NT2/D1 (cell line): ENCODE measurements around the gene EDN3.

ENCODE experiments used
- DNase-seq: peaks from one replicate; pipeline ENCODE4 v3.0.0-alpha.2; 2011; ENCODE audit warnings: low read depth, low spot score
- H3K27me3 ChIP-seq: 2 replicates; pipeline ENCODE4 v1.6.0; 2011; ENCODE audit warnings: mild to moderate bottlenecking; ENCODE audit not compliant: insufficient read length, insufficient read depth
- H3K36me3 ChIP-seq: 2 replicates; pipeline ENCODE4 v1.6.1; 2011; ENCODE audit warnings: mild to moderate bottlenecking, low read length, mixed read lengths; ENCODE audit not compliant: insufficient read depth, insufficient read length
- H3K4me1 ChIP-seq: 2 replicates; pipeline ENCODE4 v1.5.1; 2011; ENCODE audit not compliant: insufficient read depth, insufficient read length
- H3K4me3 ChIP-seq: 2 replicates; pipeline ENCODE4 v1.5.1; 2011; ENCODE audit warnings: low read depth; ENCODE audit not compliant: insufficient read length
- H3K9ac ChIP-seq: 2 replicates; pipeline ENCODE4 v1.6.0; 2011; ENCODE audit warnings: low read depth; ENCODE audit not compliant: insufficient read length
- H3K9me3 ChIP-seq: 2 replicates; pipeline ENCODE4 v1.5.1; 2011; ENCODE audit warnings: mild to moderate bottlenecking, low read length; ENCODE audit not compliant: insufficient read depth
- SUZ12 ChIP-seq: IDR thresholded peaks from 2 replicates; pipeline ENCODE4 v1.6.1; 2011; ENCODE audit not compliant: insufficient read length, insufficient read depth; ENCODE audit errors: extremely low read depth
- YY1 ChIP-seq: IDR thresholded peaks from 2 replicates; pipeline ENCODE4 v1.6.1; 2011; ENCODE audit not compliant: insufficient read length, insufficient read depth
- ZNF274 ChIP-seq: IDR thresholded peaks from 2 replicates; pipeline ENCODE4 v1.6.1; 2011; ENCODE audit warnings: mild to moderate bottlenecking, low read depth, low read length

EDN3 gene

GRCh38 chr20:59374261-59374660 is 73.8 kb downstream of the EDN3 start:
- Histone ChIP-seq H3K4me1 (no peaks in the 10 kb centered on the region), H3K27me3 (peaks cover 20% of the 10 kb centered on the region), H3K36me3 (no peaks in the 10 kb centered on the region), H3K4me3 (no peak overlapping the region), H3K9ac (no peak overlapping the region), H3K9me3 (no peaks in the 10 kb centered on the region)
- DNase-seq, result no peak
- no peak for TF ChIP-seq YY1
- TF ChIP-seq ZNF274, result no peak
- no peak for TF ChIP-seq SUZ12

- no peak overlapping the region for H3K9ac ChIP-seq
- TF ChIP-seq ZNF274 (no peak), SUZ12 (no peak), YY1 (no peak)
- no peak for DNase-seq
- no peaks in the 10 kb centered on the region for H3K9me3 ChIP-seq
- peaks cover 20% of the 10 kb centered on the region for H3K27me3 ChIP-seq
- no peak overlapping the region for H3K4me3 ChIP-seq
- no peaks in the 10 kb centered on the region for H3K4me1 ChIP-seq
- no peaks in the 10 kb centered on the region for H3K36me3 ChIP-seq
These were observed 75.1 kb downstream of the EDN3 start for GRCh38 chr20:59375541-59375940.
